GM19025 (cell line): ENCODE results near the gene TEPSIN.

ENCODE experiments used
- ATAC-seq: cut with Tn5 transposase; IDR thresholded peaks from one replicate; pipeline ENCODE4 v1.9.1; 2021; ENCODE audit warnings: mild to moderate bottlenecking, low read depth, moderate library complexity; ENCODE audit not compliant: unreplicated experiment

Gene TEPSIN, protein sequence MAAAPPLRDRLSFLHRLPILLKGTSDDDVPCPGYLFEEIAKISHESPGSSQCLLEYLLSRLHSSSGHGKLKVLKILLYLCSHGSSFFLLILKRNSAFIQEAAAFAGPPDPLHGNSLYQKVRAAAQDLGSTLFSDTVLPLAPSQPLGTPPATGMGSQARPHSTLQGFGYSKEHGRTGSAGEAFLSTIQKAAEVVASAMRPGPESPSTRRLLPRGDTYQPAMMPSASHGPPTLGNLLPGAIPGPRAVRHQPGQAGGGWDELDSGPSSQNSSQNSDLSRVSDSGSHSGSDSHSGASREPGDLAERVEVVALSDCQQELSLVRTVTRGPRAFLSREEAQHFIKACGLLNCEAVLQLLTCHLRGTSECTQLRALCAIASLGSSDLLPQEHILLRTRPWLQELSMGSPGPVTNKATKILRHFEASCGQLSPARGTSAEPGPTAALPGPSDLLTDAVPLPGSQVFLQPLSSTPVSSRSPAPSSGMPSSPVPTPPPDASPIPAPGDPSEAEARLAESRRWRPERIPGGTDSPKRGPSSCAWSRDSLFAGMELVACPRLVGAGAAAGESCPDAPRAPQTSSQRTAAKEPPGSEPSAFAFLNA

DNA sequence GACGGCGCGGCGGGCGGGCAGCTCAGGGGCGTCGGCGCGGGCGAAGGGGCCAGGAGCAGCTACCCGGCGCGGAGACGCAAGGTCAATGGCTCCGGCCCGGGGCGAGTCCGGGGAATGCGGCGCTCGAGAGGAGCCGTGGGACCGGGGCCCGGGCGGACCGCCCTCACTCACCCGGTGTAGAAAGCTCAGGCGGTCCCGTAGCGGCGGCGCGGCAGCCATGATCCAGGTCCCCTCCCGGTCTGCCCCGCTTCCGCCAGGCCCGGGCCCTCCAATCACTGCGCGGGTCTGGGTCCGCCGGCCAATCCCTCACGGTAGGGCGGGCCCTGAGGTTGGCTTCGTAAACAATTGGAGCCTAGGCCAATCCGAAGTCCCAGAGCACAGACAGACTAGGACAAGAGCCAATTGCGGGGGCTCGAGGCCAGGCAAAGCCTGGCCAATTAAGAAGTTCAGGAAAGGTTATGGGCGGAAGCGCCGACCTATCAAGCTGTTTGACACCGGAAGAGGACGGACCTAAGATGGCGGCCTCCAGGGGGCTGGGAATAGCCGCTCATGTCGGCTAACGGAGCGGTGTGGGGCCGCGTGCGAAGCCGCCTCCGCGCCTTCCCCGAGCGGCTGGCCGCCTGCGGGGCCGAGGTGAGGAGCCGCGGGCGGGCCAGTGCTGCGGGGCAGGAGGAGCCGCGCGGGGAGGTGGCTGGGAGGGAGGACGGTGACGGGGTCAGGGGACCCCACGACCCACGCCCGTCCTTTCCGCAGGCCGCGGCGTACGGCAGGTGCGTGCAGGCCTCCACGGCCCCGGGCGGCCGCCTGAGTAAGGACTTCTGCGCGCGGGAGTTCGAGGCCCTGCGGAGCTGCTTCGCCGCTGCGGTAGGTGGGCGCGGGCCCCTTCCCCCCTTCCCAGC lies at the start of gene TEPSIN, which contains the start of gene NDUFAF8:
TEPSIN (minus strand) TSS at position 241 of the 899 bp plus-strand sequence; CDS start at position 219, 22 bp downstream.
NDUFAF8 (plus strand) TSS at position 504 of the 899 bp plus-strand sequence; CDS start at position 550, 46 bp downstream.
- ATAC-seq, result peak; percentile 90

DNA sequence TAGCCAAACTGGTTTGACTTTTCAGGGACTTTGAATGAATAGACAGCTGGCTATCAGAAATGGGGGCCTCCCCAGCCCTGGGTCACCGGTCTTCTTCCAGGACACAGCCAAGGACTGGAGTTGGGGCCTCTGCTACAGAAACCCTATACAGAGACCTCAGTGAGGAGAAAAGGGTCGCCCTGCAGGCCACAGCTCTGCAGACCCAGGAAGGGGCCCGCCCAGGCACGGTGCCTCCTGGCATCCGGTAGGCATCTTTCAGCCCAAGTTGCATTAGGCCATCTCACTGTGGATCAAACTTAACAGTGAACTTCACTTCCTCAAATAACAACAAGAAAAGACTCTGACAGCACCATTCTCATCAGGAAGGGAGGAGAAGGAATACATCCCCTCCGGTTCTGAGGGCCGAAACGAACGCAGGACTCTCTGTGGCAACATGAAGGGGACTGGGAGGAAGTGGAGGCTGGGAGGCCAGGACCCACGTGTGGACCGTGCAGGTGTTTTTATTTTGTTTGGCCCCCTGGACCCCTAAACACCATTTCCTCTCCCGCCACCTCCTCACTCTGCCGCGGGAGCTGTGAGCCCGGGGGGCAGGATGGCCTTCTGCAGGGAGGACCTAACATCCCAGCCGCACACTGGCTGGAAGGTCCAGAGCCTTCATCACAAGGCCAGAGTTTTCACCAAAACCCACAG lies 49.0 kb upstream of the TEPSIN start:
- no peak for ATAC-seq

- ATAC-seq, result no peak
Observed at GRCh38 chr17:81287152-81287551, 48.3 kb upstream of the TEPSIN start.

GRCh38 chr17:81286491-81287145 lies 47.8 kb upstream of the TEPSIN start:
- no peak for ATAC-seq

- no peak for ATAC-seq
Observed at GRCh38 chr17:81285894-81286293, 47.0 kb upstream of the TEPSIN start.

DNA sequence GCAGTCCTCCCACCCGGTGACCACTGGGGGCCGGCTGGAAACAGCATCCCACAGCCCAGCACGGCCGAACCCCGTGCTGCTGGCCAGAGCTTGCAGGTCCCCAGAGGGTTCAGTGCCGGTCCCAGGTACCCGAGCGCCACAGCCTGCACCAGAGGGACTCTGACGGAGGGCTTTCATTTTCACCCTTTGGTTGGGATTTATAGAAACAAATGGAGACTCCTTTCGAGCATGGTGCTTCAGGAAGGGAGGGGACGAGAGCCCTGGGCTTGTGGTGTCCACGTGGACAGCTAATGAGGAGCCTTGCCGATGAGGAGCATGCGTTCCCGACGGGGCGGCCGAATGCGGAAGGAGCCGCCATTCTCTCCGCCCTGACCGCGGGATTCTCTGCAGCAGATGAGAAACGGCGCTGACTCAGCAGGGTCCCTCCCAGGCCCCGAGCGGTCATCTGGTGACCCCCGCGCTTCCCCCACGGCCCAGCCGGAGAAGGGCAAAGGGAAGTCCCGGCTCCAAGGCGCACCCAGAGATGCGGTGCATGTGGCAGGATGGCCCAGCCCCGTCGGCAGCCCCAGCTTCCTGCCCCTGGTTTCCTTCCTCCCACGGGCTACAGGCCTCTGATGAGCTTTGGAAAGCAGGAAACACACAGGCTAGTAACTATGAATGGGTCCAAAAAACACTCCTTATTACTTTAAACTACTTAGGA lies 46.5 kb upstream of the TEPSIN start:
- ATAC-seq, result no peak

- ATAC-seq, result no peak
Observed at GRCh38 chr17:81282876-81283275, 44.0 kb upstream of the TEPSIN start.

GRCh38 chr17:81282141-81282540 lies 43.3 kb upstream of the TEPSIN start:
- ATAC-seq, result no peak

GRCh38 chr17:81280571-81280970 lies 41.7 kb upstream of the TEPSIN start:
- no peak for ATAC-seq

- no peak for ATAC-seq
Observed at GRCh38 chr17:81279278-81280275, 40.7 kb upstream of the TEPSIN start.

- ATAC-seq, result no peak
Observed at GRCh38 chr17:81278831-81279230, 40.0 kb upstream of the TEPSIN start.

DNA sequence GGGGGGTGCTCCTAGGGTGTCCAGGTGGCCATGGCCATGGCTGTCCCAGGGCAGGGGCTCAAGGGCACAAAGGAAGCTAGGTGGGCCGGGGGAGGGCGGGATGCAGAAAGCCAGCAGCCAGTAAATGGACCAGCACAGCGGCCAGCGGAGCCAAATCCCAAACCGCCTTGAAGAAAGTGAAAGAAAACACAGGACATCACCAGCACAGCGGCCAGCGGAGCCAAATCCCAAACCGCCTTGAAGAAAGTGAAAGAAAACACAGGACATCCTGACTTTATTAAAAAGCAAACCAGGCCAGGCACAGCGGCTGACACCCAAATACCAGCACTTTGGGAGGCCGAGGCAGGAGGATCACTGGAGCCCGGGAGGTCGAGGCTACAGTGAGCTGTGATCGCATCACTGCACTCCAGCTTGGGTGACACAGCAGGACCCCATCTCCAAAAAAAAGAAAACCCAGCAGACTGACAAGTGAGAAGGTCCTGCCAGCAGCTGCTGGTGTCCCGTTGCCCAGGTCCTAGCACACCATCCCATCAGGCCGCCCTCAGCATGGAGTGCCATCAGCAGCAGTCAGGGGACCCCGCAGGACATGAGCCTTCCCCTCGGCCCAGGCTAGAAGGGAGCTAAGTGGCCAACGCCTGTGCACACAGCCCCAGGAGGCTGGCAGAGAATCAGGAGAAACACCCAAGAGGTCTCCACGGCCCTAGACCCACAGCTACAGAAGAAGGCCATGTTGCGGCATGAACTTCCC lies 39.3 kb upstream of the TEPSIN start:
- no peak for ATAC-seq

DNA sequence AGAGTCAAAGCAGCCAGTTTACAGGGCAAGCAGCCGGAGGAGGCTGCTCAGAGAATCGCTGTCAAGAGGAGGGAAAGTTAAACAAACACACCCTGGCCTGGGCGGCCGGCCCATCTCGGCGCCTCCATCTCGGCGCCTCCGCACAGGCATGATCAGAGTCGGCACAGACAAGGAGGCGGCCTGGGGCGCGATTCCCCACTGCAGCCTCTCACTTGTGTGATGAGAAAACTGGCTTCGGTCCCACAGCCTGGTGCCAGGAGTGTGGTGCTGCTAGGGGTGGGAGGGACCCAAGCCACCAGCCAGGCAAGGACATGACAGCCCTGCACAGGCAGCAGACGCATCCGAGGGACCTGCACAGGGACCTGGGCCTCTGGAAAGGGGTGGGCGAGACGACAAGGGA lies 38.6 kb upstream of the TEPSIN start:
- no peak for ATAC-seq

DNA sequence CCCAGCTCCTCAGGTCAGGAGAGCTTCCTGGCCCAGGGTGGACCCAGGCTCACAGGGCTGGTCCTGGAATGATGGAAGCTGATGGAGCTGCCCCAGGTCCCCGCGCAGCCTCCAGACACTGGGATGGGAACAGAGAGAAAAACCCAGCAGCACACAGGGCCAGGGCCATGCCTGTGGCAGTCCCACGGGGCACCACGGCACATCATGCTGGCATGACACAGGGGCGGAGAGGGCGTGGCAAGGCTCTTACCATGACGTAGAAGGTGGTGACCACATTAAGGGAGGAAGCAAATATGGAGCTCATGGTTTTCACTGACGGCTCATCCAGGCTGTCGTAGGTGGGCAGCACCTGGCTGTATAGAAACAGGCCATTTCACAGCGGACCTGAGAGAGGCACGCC lies 37.9 kb upstream of the TEPSIN start:
- no peak for ATAC-seq

- no peak for ATAC-seq
Observed at GRCh38 chr17:81274471-81274855, 35.6 kb upstream of the TEPSIN start.

DNA sequence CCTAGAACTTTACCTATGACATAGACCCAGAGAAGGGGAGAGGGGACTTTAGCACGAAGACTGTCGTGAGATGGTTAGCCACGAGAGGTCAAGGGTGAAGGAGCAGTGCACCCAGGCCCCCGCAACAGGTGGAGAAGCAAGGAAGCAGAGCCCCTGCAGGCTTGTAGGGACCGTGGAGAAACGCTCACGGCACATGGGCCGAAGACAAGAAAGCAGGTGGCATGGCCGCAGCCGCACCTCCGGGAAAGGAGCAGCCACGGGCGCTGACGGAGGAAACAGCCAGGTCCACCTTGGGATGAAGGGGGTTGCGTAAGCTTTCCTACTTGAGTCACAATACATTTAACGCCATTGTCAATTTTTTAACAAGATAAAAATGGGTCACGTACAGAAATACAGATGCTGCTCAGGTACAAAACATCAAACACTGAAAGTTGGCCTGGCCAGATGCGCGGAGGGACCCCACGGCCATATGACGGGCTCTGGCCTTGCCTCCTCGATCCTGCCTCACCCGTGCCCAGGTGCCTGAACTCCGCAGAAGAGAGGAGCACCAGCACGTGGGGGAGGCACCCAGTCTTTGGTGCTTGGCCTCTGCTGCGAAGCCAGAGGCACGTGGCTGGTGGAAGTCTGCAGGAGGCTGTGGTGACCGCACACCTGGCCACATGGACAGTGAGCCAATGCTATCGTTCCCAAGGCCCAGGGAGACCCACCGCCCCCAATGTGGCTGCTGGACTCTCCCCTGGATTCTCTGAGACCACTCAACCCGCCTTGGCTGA lies 35.0 kb upstream of the TEPSIN start:
- no peak for ATAC-seq

DNA sequence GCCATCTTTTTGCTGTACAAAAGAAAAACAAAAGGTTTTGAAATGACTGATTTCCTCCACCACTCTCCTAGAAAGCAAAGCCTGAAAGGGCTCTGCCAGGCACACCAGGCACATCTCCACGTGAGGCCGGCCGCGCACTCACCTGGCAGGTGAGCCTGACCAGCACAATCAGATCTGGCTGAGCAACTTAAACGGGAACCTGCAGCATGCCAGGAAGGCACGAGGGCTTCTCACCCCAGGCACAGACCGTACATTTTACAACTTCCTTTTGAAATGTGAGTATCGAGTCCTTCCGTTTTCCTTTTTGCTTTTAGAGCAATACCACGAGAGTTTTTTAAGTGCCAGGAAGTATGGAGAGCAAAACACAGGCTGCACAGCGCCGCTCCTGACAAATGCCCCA lies 33.8 kb upstream of the TEPSIN start:
- no peak for ATAC-seq
